ENCODE data around the gene RXRB.

GRCh38 chr6:33168639-33169038 is 31.8 kb downstream of the RXRB start:
- TF ChIP-seq CTCF (IDR thresholded peaks at IDR 0.05; ENCODE audit: low read length) (no peak), EZH2 (IDR thresholded peaks at IDR 0.05; ENCODE audit: borderline replicate concordance, low read length) (no peak)
